ENCODE results near the gene TMC4.
"Not testable (repeated sequence)": the region's sequence is repeated elsewhere in the genome, so short reads cannot be mapped to it uniquely, and the experiment has no call there.

TMC4 gene

DNA sequence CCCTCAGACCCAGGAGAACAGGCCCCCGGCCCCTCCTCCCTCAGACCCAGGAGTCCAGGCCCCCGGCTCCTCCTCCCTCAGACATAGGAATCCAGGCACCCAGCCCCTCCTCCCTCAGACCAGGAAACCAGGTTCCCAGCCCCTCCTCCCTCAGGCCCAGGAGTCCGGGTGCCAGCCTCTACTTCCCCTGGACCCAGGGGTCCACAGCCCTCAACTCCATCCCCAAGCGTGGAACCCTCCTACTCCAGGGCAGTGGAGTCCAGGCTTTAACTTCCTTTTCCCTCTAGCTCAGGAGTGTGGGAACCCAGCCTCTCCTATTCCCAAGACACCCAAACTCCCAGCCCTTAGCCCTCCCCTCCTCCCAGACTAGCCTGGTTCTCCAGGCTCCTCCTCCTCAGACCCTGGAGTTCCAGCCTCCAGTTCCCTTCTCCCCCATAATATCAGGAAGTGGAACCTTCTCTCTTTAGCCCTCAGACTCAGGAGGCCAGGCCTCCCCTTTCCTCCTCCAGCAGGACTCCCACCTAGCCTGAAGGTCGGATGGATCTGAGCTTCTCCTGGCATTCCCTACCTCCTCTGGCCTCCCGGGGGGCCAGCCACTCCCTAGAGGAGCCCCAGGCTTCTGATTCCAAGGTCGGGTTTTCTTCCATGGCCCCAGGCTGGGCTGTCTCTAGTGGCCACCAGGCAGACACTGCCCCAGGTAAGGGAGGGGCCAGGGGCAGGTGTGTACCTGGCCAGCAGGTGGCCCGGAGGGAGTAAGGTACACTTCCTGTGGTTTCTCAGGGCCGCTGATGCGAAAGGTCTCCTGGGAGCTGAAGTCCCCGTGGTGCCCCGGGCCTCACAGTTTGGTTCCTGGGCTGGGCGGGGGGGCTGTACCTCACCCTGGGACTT, at the start of gene TMC4:
TMC4 (minus strand) TSS at position 690 of the 888 bp plus-strand sequence; CDS start at position 647, 43 bp downstream.
- no peak for DNase-seq

DNA sequence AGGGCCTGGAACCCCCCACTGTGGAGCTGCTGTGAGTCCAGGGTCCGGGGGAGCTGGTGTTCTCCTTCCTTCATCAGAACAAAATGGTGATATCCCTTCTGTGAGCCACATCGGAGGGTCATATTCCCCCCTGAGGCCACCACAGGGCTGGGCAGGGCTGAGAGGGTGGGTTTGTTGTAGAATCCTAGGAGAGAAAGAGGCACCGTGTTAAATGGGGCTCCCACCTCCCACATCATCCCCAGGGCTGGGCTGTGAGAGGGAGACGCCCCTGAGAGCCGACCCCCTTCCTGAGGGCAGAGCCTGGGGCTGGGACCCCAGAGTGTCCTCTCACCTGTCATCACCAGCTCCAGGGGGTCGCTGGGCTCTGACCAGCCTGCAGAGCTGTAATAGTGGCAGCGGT, 49.0 kb upstream of the TMC4 start:
- DNase-seq: not testable (repeated sequence)

DNA sequence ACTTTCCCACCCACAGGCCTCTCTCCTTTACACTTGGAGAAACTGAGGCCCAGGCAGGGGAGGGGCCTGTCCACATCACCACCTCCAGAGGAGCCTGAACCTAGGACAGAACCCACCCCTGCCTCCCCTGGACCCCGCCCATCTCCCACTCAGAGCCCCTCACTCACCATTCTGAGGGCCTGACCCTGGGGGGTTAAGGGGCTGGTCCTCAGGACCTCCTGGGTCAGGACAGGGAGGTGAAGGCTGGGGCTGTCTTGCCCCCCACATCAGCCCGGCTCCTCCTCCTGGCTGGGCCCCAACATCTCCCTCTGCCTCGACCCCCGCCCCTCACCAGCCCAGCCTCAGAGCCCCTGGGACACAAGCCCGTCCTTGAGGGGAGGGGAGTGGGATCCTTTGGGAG, 46.7 kb upstream of the TMC4 start:
- DNase-seq: not testable (repeated sequence)

GRCh38 chr19:54218960-54219661, 46.2 kb upstream of the TMC4 start:
- no peak for DNase-seq

- no peak for DNase-seq
Measured at GRCh38 chr19:54218259-54218658, 45.3 kb upstream of the TMC4 start.

DNA sequence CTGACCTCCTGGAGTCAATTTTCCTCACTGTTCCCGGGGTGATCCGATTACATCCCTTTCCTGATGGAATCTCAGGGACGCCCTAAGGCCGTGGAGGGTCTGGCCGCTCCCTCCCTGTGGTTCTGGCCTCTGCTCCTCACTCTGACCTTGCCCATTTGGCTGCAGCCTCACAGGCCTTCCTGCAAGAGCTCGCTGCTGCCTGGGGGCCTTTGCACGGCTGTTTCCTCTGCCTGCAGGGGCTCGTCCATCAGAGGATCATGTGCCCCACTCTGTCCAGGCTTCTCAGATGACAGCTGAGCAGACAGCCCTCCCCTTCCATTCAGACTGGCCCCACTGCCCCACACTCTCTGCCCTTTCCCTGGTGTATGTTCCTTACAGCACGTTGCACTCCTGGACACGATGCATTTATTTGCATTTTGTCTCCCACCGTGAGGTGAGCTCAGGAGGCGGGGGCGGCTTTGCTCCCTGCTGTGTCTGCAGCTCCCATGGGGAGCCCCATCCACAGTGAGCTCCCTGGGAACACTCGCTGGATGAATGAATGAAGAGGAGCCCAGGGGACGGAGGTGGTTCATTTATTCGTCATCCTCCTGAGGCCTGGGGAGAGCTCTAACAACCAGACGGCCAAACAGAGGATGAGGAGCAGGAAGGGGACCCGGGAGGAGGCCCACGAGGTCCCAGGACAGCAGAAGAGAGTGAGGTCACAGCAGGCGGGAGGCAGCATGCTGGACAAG, 44.7 kb upstream of the TMC4 start:
- not testable (repeated sequence) for DNase-seq

- DNase-seq: no peak
Measured at GRCh38 chr19:54216869-54217268, 43.9 kb upstream of the TMC4 start.

DNA sequence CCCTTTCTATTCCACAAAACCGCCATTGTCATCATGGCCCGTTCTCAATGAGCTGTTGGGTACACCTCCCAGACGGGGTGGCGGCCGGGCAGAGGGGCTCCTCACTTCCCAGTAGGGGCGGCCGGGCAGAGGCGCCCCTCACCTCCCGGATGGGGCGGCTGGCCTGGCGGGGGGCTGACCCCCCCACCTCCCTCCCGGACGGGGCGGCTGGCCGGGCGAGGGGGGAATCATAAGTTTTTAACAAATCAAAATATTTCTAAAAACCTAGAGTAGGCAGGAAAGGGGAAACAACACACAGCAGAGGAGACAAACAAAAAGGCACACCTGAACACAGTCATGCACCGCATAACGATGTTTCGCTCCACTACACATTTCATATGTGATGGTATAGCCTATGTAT, 41.8 kb upstream of the TMC4 start:
- not testable (repeated sequence) for DNase-seq

DNA sequence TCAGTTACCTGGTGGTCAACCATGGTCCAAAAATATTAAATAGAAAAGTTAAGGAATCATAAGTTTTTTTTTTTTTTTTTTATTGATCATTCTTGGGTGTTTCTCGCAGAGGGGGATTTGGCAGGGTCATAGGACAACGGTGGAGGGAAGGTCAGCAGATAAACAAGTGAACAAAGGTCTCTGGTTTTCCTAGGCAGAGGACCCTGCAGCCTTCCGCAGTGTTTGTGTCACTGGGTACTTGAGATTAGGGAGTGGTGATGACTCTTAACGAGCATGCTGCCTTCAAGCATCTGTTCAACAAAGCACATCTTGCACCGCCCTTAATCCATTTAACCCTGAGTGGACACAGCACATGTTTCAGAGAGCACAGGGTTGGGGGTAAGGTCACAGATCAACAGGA, 41.3 kb upstream of the TMC4 start:
- not testable (repeated sequence) for DNase-seq

- no peak for DNase-seq
Measured at GRCh38 chr19:54211235-54211634, 38.3 kb upstream of the TMC4 start.

DNA sequence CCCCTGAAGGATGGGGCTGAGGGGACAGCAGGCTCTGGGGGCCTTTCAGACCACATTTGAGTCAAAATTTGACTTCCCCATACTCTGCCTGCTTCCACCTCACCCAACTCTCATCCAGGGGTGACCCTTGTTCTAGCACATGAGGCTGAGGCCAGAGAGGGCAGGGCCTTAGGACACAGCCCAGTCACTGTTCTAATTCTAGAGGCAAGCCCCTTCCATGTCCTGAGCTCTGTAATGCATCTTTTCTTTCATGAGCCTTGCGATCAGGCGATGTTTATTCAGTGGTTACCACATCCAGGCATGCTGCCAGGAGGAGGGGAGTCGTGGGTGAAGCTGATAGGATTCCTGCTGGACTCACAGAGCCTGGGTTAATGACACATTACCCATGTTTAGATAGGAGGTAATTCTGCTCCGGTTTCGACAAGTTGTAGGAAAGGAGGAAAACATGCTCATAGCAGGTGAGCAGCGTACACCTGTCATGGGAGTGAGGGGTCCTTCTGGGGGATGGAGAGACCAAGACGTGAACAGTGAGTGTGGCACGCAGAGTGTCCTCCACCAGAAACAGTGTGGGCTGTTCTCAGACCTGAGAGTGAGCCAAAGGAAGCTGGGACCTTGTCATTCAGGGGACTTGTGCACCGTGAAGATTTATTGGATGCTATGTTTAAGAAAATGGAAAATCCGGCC, 37.0 kb upstream of the TMC4 start:
- DNase-seq: no peak

DNA sequence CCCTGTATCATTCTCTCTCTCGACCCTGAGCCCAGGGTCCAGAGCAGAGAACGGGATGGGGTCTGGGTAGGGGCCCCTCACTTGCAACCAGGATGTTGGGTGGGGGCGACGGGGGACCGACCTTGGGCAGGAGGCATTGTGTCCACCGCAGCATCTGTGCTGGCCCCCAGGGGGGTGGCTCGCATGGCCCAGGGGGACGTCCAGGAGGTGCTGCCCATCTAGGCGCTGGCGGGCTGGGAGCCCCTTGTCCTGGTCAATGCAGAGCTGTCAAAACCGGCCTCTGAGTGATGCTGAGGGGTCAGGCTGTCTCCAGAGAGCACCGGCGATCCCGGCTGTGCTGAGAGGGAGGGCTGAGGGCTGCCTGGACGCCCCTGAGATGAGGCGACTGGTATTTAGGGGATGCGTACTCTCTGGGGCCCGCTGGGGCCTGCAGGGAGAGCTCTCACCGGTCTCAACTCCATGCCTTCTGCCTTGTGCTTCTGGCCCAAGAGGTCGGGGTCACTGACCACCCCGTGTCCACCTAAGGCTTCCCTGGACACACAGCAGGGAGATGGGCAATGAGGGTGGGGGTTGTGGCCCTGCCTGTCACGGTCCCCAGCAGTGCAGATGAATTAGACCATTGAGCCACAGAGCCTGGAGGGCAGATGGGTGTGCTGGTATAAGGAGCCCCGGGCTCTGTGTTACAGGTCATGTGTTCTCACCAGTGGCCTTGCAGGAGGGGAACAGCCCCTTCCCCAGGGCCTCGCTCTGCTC, 36.3 kb upstream of the TMC4 start:
- no peak for DNase-seq

DNA sequence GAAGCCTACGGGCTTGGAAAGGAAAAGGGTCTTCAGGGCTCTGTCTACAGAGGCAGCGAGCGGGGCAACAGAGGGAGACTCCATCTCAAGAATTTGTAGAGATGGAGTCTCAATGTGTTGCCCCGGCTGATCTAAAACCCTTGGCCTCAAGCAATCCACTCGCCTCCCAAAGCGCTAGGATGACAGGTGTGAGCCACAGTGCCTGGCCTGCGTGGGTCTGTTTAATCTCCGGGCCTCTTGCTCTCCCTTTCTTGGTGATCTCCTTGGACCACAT, 35.8 kb upstream of the TMC4 start:
- no peak for DNase-seq

- peak; percentile 27 for DNase-seq
Measured at GRCh38 chr19:54207983-54208783, 35.2 kb upstream of the TMC4 start.

DNA sequence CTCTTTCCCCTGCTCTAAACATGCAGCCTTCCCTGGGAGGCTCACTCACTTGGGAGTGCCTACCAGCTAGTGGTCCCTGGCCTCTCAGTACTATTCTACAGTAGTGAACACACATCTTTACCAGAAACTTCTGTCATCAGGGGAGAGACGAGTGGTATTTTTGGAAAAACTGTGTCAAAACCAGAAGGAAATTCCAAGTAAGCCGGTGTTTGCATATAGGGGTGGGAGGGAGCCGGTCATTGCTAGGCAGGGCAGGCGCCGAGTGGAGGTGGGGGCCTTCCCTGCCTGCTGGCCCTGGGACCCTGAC, 34.7 kb upstream of the TMC4 start:
- DNase-seq: no peak

GRCh38 chr19:54207193-54207592, 34.2 kb upstream of the TMC4 start:
- DNase-seq: not testable (repeated sequence)

DNA sequence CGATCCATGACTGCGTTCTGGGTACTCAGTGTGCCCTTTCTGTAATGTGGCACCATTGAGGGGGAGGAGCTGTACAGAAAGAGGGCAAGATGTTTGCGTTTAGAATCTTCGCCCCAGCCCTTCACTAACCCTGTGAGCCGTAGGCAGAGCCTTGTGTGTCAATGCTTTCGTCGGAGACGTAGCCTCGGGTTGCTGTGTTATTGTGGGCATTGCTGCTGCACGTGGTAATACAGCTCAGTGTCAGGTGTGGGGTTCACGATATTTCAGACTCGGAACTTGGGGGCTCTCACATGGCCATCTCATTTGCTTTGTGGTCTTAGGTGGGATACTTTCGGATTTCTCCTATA, 33.8 kb upstream of the TMC4 start:
- DNase-seq: no peak

DNA sequence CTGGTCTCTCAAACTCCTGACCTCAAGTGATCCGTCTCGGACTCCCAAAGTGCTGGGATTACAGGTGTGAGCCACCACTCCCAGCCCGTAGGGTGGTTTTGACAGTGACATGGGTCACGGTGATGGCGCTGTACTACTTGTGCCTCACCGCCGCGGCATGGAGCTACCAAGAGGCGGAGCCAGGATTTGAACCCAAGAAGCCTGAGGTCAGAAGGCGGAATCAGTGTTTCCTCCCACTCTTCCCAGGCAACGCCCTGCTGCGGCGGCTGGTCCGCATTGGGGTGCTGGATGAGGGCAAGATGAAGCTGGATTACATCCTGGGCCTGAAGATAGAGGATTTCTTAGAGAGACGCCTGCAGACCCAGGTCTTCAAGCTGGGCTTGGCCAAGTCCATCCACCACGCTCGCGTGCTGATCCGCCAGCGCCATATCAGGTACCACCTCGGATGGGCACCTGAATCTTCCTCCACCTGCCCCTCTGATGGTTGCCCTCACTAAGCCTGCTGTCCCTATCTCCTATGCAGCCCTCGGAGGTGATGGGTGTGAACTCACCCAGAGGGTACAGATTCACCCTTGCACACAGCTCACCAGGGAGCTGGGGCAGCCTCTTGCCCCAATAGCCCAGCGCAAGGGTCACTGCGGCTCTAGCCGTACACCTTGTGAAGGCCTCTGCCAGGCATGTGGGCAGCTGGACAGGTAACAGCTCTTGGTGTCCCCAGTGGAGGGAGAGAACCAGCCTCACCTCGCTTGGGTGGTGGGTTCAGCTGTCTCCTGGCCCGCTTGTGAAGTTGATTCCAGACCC, 33.3 kb upstream of the TMC4 start:
- DNase-seq: no peak

GRCh38 chr19:54204767-54205468, 32.0 kb upstream of the TMC4 start:
- no peak for DNase-seq

DNA sequence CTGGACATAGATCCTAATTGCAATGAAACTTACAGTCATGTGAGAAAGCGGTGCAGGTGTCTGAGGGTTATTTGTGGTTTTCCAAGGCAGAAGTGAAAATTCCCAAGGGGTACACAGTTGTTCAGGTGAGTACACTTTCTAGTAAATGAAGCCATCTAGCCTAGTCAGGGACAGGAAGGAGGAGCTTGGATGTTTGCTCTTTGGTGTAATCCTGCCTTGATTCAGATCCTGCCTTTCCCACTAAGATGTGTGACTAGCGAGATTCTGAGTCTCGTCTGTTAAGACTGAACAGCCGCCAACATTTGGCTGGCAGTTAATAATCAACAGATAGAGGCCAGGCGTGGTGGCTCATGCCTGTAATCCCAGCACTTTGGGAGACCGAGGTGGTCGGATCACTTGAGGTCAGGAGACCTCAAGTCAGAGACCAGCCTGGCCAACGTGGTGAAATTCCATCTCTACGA, 30.2 kb upstream of the TMC4 start:
- DNase-seq: no peak

Measured in stimulated activated CD4-positive, alpha-beta T cell treated with anti-CD3 and anti-CD28 coated beads, Interleukin-12 subunit alpha, Interleukin-12 subunit beta, amount 100 ng/mL, for 4 hours (primary cell).